Germinal center (tissue), 1 donor: ENCODE results near the gene LCNL1.
"Not testable (repeated sequence)": the region's sequence is repeated elsewhere in the genome, so short reads cannot be mapped to it uniquely, and the experiment has no call there.

Source experiments
- DNase-seq: peaks from one replicate; pipeline ENCODE4 v3.0.0; 2012; ENCODE audit warnings: mixed read lengths, low spot score

LCNL1 gene

GRCh38 chr9:137027369-137028262 lies 44.8 kb downstream of the LCNL1 start, which contains the start of gene ABCA2:
ABCA2 (minus strand) TSS chr9:137028237; CDS start chr9:137028140, 97 bp downstream.
- no peak for DNase-seq

- DNase-seq, result peak; percentile 71
Measured at GRCh38 chr9:137028263-137029057, 45.7 kb downstream of the LCNL1 start.

GRCh38 chr9:137029058-137029936 lies 46.5 kb downstream of the LCNL1 start:
- peak; percentile 66 for DNase-seq

- DNase-seq, result no peak
Measured at GRCh38 chr9:137030006-137030405, 47.2 kb downstream of the LCNL1 start.

GRCh38 chr9:137030538-137031527 lies 48.0 kb downstream of the LCNL1 start:
- DNase-seq, result no peak

- DNase-seq, result peak; percentile 60
Measured at GRCh38 chr9:137031904-137032640, 49.3 kb downstream of the LCNL1 start, which contains the start of gene FUT7. FUT7 (minus strand) TSS chr9:137032088; CDS start chr9:137031991, 97 bp downstream.

GRCh38 chr9:137032858-137033257 lies 50.1 kb downstream of the LCNL1 start:
- DNase-seq, result no peak

GRCh38 chr9:137033481-137033880 lies 50.7 kb downstream of the LCNL1 start:
- DNase-seq, result not testable (repeated sequence)

- DNase-seq, result no peak
Measured at GRCh38 chr9:137034039-137034708, 51.4 kb downstream of the LCNL1 start.

- DNase-seq, result peak; percentile 86
Measured at GRCh38 chr9:137034709-137035506, 52.1 kb downstream of the LCNL1 start.
